GM12878 (cell line): ENCODE measurements around the gene EPHB1. TPM values are rescaled to one million over a fixed set of nuclear protein-coding genes. Genes with fewer than 3 reads are reported as not detected.

Experiments
- BCL11A ChIP-seq: IDR thresholded peaks from 2 replicates; pipeline ENCODE4 v1.6.1; 2011; ENCODE audit warnings: low read depth, low read length
- BHLHE40 ChIP-seq, 2 experiments: fragments of 450-650 bp in 1 of 2; IDR thresholded peaks; 2 replicates each; pipeline ENCODE4 v1.6.1; 2011 to 2017; ENCODE audit warnings: low read depth in 2 of 2, borderline replicate concordance in 1 of 2, improper control_type of control experiment in 1 of 2, low read length in 1 of 2, mild to moderate bottlenecking in 1 of 2
- CHD2 ChIP-seq: IDR thresholded peaks from 2 replicates; pipeline ENCODE4 v1.6.1; 2011; ENCODE audit warnings: low read depth, low read length, improper control_type of control experiment, borderline replicate concordance
- CREM ChIP-seq: IDR thresholded peaks from 2 replicates; pipeline ENCODE4 v1.6.1; 2014; ENCODE audit warnings: antibody characterized with exemption, low read depth
- NR2C1 ChIP-seq: fragments of 450-650 bp; IDR thresholded peaks from 2 replicates; pipeline ENCODE4 v1.6.1; 2017; ENCODE audit warnings: antibody characterized with exemption, mild to moderate bottlenecking, moderate library complexity
- STAT3 ChIP-seq: IDR thresholded peaks from 2 replicates; pipeline ENCODE4 v1.6.1; 2011; ENCODE audit warnings: low read depth, low read length, improper control_type of control experiment
- ZBED1 ChIP-seq: IDR thresholded peaks from 2 replicates; pipeline ENCODE4 v1.6.1; 2016; ENCODE audit warnings: borderline replicate concordance
- ZBTB40 ChIP-seq: fragments of 450-650 bp; IDR thresholded peaks from 2 replicates; pipeline ENCODE4 v1.6.1; 2016; ENCODE audit warnings: mild to moderate bottlenecking, moderate library complexity, borderline replicate concordance
- polyA plus RNA-seq, 11 experiments: library from polyadenylated mRNA; depleted of rRNA in 4 of 11; unstranded in 6 of 11; stranded (reverse) in 5 of 11; fragments of >200 nt; fragmentation: Nextera tagmentation in 4 of 11; fragmentation: Illumina TruSeq in 1 of 11; extraction: Ambion mirVana in 4 of 11; extraction: Trizol in 1 of 11; gene quantifications; 1 replicate in 1 of 11; 2 replicates in 10 of 11; pipeline versions ENCODE4 v1.2.1 to v1.2.3, GENCODE V29; 2011 to 2016; ENCODE audit warnings: inconsistent platforms in 2 of 11, missing spikeins in 2 of 11, low read depth in 1 of 11
- total RNA-seq, 4 experiments: library from RNA; depleted of rRNA in 3 of 4; stranded (reverse); fragments of >200 nt in 3 of 4; fragmentation: Illumina TruSeq in 1 of 4; extraction: Trizol in 1 of 4; gene quantifications; 2 replicates each; pipeline versions ENCODE4 v1.2.1 to v1.2.3, GENCODE V29; 2013 to 2021

The EPHB1 gene
- total and polyA plus RNA-seq, 10 of the 15 experiments (the other 5 are each of a cell fraction or from before 2014, with no cell fraction given): 0.33 to 23.8 (median 1.2) TPM

- TF ChIP-seq NR2C1 (no peak), BHLHE40 (IDR thresholded peaks at IDR 0.05; ENCODE audit: borderline replicate concordance in 1 of 2, low read depth in 2 of 2, low read length in 1 of 2) (no peak), ZBED1 (no peak), STAT3 (no peak), CREM (no peak), ZBTB40 (no peak), BCL11A (no peak), CHD2 (no peak)
Observed at GRCh38 chr3:135017003-135017893, 222.2 kb downstream of the EPHB1 start (continued).
